Progenitor cell of endocrine pancreas (in vitro differentiated cells): ENCODE results near the gene CARHSP1. TPM values are rescaled to one million over a fixed set of nuclear protein-coding genes. Genes with fewer than 3 reads are reported as not detected.
A peak's percentile ranks its signal among the peaks of the same experiment; 100 is the strongest.

Experiments
- DNase-seq: peaks from one replicate; pipeline ENCODE4 v3.0.0; 2021; ENCODE audit warnings: low spot score; ENCODE audit not compliant: unreplicated experiment
- H3K27ac Mint-ChIP-seq: 2 replicates; pipeline ENCODE4 v1.8.0; 2021; ENCODE audit warnings: mild to moderate bottlenecking, moderate library complexity, mixed read lengths
- H3K27me3 Mint-ChIP-seq: 2 replicates; pipeline ENCODE4 v1.8.0; 2021; ENCODE audit warnings: mixed read lengths
- H3K36me3 Mint-ChIP-seq: 2 replicates; pipeline ENCODE4 v1.8.0; 2022; ENCODE audit warnings: mixed read lengths; ENCODE audit not compliant: insufficient read depth
- H3K4me1 Mint-ChIP-seq: 2 replicates; pipeline ENCODE4 v1.8.0; 2021; ENCODE audit warnings: low read depth, mixed read lengths
- H3K4me3 Mint-ChIP-seq: 2 replicates; pipeline ENCODE4 v1.8.0; 2021; ENCODE audit warnings: low read depth, mild to moderate bottlenecking, moderate library complexity, mixed read lengths
- H3K9me3 Mint-ChIP-seq: 2 replicates; pipeline ENCODE4 v1.8.0; 2021; ENCODE audit warnings: low read depth, mixed read lengths
- total RNA-seq: library from RNA; stranded (reverse); gene quantifications from 2 replicates; pipeline ENCODE4 v1.2.1, GENCODE V29; 2021
- TF ChIP-seq, protein P1 (sequence below): fragments of 200-600 bp; sonication (generic); IDR thresholded peaks from one replicate; pipeline ENCODE4 v1.5.0; 2021; ENCODE audit warnings: antibody characterized with exemption, mild to moderate bottlenecking; ENCODE audit not compliant: unreplicated experiment

Gene CARHSP1
- total RNA-seq, 1 donor from 2014 or later, result 122 TPM

DNA sequence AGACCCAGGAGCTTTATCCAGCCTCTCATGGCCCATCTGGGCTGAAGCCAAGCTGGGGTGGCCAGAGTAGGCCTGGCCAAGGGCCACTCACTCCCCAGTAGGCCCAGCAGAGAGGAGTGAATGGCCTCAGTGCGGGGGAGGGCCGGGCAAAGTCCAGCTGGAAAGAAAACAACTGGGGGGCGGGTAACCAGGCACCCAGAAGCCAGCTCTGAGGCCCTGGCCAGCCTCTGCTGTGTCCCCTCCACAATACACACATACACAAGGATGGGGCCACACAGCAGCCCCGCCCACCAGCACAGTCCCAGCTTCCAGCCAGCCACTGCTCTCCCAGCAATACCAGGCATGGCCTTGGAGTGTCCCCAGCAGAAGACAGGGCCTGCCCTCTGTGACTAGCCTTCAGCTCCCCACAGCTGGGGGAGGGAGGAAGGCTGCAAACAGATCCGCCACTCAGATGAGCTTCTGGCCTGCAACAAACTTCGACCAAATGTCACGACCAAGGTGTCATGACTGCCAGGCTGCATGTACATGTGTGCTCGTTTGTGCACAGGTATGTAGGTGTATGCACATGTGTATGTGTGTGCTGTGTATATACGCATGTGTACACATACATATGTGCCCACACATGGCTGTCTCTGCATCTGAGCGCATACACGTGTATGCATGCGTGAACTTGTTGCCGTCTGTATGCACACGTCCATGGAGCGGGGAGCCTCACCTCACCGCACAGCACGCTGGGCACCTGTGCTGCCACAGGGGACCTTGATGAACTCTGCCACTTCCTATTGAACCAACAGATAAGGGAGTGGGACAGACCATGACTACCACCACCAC is 5.0 kb downstream of the CARHSP1 start:
- H3K9me3 Mint-ChIP-seq, result no peaks in the 10 kb centered on the region
- H3K36me3 Mint-ChIP-seq, result peaks cover 1% of the 10 kb centered on the region
- TF ChIP-seq, protein P1, sequence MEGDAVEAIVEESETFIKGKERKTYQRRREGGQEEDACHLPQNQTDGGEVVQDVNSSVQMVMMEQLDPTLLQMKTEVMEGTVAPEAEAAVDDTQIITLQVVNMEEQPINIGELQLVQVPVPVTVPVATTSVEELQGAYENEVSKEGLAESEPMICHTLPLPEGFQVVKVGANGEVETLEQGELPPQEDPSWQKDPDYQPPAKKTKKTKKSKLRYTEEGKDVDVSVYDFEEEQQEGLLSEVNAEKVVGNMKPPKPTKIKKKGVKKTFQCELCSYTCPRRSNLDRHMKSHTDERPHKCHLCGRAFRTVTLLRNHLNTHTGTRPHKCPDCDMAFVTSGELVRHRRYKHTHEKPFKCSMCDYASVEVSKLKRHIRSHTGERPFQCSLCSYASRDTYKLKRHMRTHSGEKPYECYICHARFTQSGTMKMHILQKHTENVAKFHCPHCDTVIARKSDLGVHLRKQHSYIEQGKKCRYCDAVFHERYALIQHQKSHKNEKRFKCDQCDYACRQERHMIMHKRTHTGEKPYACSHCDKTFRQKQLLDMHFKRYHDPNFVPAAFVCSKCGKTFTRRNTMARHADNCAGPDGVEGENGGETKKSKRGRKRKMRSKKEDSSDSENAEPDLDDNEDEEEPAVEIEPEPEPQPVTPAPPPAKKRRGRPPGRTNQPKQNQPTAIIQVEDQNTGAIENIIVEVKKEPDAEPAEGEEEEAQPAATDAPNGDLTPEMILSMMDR, result no peak
- peak overlapping the region; percentile 80 for H3K27ac Mint-ChIP-seq
- DNase-seq, result no peak
- no peaks in the 10 kb centered on the region for H3K27me3 Mint-ChIP-seq
- peaks cover 53% of the 10 kb centered on the region for H3K4me1 Mint-ChIP-seq
- H3K4me3 Mint-ChIP-seq, result peak overlapping the region; percentile 29

DNA sequence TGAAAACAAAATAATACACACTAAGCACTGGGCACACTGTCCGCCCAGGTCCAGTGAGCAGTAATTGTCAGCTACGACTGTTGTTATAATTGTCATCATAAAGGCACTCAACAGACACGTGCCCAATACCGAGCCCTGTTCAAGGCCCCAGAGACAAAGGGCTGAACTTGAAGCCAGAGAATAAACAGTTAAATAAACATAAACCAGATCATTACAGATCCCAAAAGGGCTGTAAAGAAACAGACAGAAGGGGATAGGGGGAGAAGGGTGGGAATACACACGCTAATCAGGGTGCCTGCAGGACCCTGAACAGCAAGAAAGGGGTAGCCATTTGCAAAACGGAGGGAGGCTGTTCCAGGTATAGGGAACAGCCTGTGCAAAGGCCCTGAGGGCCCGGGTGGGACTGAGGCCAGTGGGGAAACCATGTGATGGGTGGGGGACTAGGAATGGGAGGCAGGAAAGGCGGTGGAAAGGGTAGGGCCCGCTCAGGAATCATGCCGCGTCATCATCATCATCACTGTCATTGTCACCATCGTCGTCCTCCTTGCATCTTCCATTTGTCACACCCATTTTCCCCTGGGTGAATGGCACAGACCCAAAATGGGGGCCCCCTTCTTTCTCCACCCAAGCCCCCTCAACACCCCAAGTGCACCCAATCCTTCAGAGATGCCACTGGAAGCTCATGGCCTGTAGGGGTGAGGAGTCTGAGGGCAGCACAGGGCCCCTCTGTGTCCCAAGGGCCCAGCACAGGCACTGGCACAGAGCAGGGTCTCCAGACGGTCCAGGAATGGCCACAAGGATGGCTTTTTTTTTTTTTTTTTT is 6.3 kb downstream of the CARHSP1 start:
- peaks cover 47% of the 10 kb centered on the region for H3K4me1 Mint-ChIP-seq
- H3K4me3 Mint-ChIP-seq, result no peak overlapping the region
- DNase-seq, result no peak
- H3K9me3 Mint-ChIP-seq, result no peaks in the 10 kb centered on the region
- peaks cover 4% of the 10 kb centered on the region for H3K36me3 Mint-ChIP-seq
- no peaks in the 10 kb centered on the region for H3K27me3 Mint-ChIP-seq
- H3K27ac Mint-ChIP-seq, result peak overlapping the region; percentile 21
- TF ChIP-seq, protein P1, result no peak

DNA sequence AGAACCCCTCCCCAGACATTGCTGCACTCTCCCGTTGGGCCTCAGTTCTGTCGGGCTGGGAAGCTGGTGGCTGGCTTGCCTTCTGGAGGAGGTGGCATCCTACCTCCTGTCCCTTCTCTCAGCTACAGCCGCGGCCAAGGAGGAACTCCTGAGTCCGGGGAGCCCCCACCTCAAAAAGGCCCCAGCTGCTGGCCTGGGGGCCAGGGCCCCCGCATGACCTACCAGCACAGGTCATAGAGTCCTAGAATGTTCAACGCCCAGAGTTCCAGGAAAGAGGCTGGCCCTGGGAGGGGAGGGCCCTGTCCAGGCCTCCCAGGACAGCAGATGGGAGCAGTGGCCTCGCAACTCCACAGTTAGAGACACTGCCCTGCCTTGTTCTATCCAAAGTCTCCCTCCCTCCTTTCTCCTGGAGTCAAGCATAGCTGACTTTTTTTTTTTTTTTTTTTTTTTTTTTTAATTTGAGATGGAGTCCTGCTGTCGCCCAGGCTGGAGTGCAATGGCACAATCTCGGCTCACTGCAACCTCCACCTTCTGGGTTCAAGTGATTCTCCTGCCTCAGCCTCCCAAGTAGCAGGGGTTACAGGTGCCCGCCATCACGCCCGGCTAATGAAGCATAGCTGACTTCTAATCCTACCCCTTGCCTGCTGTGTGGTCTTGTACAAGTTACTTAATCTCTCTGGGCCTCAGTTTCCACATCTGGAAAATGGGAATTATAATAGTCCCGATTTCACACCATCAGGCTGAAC is 7.1 kb downstream of the CARHSP1 start:
- no peak for DNase-seq
- TF ChIP-seq, protein P1, result no peak
- H3K9me3 Mint-ChIP-seq, result no peaks in the 10 kb centered on the region
- peak overlapping the region; percentile 29 for H3K27ac Mint-ChIP-seq
- peaks cover 42% of the 10 kb centered on the region for H3K4me1 Mint-ChIP-seq
- peaks cover 5% of the 10 kb centered on the region for H3K36me3 Mint-ChIP-seq
- no peaks in the 10 kb centered on the region for H3K27me3 Mint-ChIP-seq
- H3K4me3 Mint-ChIP-seq, result no peak overlapping the region

DNA sequence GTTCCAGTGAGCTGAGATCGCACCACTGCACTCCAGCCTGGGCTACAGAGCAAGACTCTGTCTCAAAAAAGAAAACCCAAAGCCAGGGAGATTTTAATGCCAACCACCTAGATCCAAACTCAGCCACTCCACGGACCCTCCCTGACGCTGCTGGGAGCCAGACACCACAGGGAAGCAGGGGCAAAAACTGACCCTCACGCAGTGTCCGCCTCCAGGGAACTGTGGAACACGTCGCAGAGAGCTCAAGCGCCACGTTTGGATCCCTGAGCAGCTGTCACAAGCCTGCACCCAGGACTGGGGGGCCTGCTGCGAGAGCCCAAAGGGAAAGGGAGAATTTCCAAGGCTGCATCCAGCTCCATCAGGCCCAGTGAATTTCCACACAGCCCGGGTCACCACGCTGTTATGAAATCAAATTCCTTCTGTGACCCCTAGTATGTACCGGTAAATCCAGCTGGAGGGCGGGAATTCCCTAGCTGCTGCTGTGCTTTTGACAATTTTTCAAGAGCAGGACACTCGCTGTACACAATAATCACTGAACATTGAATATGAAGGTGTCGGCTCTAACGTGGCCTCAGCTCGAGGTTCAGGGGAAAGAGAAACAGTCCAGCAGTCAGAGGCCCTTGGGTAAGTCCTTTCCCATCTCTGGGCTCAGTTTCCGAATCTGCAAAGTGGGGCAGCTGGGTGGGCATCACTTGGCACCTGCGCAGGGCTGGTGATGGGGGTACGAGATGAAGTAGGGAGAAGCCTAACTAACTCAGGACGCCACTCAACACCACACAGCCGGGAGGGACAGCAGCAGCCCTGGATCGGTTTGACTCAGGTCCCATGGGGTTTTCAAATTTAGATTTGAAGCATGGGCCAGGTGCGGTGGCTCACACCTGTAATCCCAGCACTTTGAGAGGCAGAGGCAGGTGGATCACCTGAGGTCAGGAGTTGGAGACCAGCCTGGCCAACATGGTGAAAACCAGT is 8.6 kb downstream of the CARHSP1 start:
- Mint-ChIP-seq H3K4me1 (peaks cover 30% of the 10 kb centered on the region), H3K4me3 (no peak overlapping the region), H3K36me3 (peaks cover 7% of the 10 kb centered on the region), H3K27ac (peak overlapping the region; percentile 64), H3K27me3 (no peaks in the 10 kb centered on the region), H3K9me3 (no peaks in the 10 kb centered on the region)
- TF ChIP-seq, protein P1, result no peak
- no peak for DNase-seq
